IPS DF 4.7 (cell line): ENCODE measurements around the gene GRIK1.

Experiments
- DNase-seq: peaks from one replicate; pipeline ENCODE4 v3.0.0-alpha.2; 2013; ENCODE audit warnings: low spot score; ENCODE audit errors: extremely low read depth

Gene GRIK1

GRCh38 chr21:29829564-29830275, 110.1 kb downstream of the GRIK1 start:
- no peak for DNase-seq

GRCh38 chr21:29827647-29828046, 112.1 kb downstream of the GRIK1 start:
- no peak for DNase-seq

- no peak for DNase-seq
These were observed 112.6 kb downstream of the GRIK1 start for GRCh38 chr21:29827236-29827635.

GRCh38 chr21:29826386-29826785, 113.4 kb downstream of the GRIK1 start:
- no peak for DNase-seq

GRCh38 chr21:29825936-29826335, 113.9 kb downstream of the GRIK1 start:
- DNase-seq, result no peak

- DNase-seq, result no peak
These were observed 114.5 kb downstream of the GRIK1 start for GRCh38 chr21:29825345-29825744.

- no peak for DNase-seq
These were observed 117.7 kb downstream of the GRIK1 start for GRCh38 chr21:29822064-29822463.

GRCh38 chr21:29821230-29821629, 118.6 kb downstream of the GRIK1 start:
- no peak for DNase-seq

- DNase-seq, result no peak
These were observed 120.0 kb downstream of the GRIK1 start for GRCh38 chr21:29819675-29820326.

GRCh38 chr21:29818383-29818921, 121.3 kb downstream of the GRIK1 start:
- DNase-seq, result no peak

GRCh38 chr21:29817450-29817849, 122.3 kb downstream of the GRIK1 start:
- no peak for DNase-seq

GRCh38 chr21:29812947-29813346, 126.8 kb downstream of the GRIK1 start:
- no peak for DNase-seq

- no peak for DNase-seq
These were observed 128.9 kb downstream of the GRIK1 start for GRCh38 chr21:29810871-29811270.

GRCh38 chr21:29808153-29808552, 131.6 kb downstream of the GRIK1 start:
- DNase-seq, result no peak

- DNase-seq, result no peak
These were observed 134.7 kb downstream of the GRIK1 start for GRCh38 chr21:29805105-29805504.

GRCh38 chr21:29803191-29803590, 136.6 kb downstream of the GRIK1 start:
- DNase-seq, result no peak

GRCh38 chr21:29801122-29801521, 138.7 kb downstream of the GRIK1 start:
- no peak for DNase-seq

GRCh38 chr21:29800056-29800455, 139.7 kb downstream of the GRIK1 start:
- DNase-seq, result no peak

- no peak for DNase-seq
These were observed 141.0 kb downstream of the GRIK1 start for GRCh38 chr21:29798840-29799239.

- no peak for DNase-seq
These were observed 142.6 kb downstream of the GRIK1 start for GRCh38 chr21:29797155-29797554.

GRCh38 chr21:29793712-29794111, 146.1 kb downstream of the GRIK1 start:
- no peak for DNase-seq

GRCh38 chr21:29789393-29789792, 150.4 kb downstream of the GRIK1 start:
- no peak for DNase-seq

- no peak for DNase-seq
These were observed 151.0 kb downstream of the GRIK1 start for GRCh38 chr21:29788752-29789151.
